ENCODE data around the gene TECTB.

TECTB gene

DNA sequence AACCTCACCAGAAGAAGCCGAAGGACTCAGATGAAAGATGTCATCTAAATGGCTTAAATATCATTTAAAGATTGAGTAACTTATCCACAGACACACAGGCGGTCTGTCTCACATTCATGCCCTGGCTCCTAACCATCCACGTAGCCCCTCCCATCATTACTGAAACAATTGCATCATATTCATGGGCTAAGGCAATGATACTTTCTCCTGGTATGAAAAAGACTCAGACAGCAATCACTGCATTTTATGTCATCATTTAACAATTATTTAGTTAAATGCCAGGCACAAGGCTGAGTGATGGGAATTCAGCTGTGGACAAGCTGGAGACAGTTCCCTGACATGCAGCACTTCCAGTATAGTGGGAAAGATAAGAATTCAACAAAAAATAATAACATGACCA, 11.2 kb upstream of the TECTB start:
- TF ChIP-seq, protein P1, sequence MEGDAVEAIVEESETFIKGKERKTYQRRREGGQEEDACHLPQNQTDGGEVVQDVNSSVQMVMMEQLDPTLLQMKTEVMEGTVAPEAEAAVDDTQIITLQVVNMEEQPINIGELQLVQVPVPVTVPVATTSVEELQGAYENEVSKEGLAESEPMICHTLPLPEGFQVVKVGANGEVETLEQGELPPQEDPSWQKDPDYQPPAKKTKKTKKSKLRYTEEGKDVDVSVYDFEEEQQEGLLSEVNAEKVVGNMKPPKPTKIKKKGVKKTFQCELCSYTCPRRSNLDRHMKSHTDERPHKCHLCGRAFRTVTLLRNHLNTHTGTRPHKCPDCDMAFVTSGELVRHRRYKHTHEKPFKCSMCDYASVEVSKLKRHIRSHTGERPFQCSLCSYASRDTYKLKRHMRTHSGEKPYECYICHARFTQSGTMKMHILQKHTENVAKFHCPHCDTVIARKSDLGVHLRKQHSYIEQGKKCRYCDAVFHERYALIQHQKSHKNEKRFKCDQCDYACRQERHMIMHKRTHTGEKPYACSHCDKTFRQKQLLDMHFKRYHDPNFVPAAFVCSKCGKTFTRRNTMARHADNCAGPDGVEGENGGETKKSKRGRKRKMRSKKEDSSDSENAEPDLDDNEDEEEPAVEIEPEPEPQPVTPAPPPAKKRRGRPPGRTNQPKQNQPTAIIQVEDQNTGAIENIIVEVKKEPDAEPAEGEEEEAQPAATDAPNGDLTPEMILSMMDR (IDR thresholded peaks at IDR 0.05) = no peak
- DNase-seq (ENCODE audit: low spot score) = no peak
- Histone ChIP-seq H3K4me3 (no peak overlapping the region), H3K27ac (no peak overlapping the region)

DNA sequence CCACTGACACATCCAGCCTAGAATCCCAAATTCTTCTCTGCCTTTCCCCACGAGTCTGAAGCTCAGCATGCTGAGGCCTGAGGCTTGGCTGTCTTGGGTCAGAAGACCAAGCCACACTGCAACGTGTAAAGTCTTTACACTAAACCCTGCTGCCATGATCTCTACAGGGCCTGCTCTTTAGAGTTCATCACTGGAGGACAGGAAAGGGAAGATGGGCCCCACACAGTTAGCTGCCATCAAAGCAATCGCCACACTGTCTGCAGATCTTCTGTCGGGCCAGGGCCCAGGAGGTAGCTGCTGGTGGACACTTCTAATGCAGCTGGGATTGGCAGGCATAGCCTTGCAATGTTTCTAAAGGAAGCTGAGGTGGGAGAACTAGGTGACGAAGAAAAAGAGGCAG, 8.4 kb upstream of the TECTB start:
- TF ChIP-seq, protein P1 (IDR thresholded peaks at IDR 0.05) = no peak
- no peak overlapping the region for H3K4me3 ChIP-seq
- H3K27ac ChIP-seq = no peak overlapping the region
- DNase-seq (ENCODE audit: low spot score) = no peak

DNA sequence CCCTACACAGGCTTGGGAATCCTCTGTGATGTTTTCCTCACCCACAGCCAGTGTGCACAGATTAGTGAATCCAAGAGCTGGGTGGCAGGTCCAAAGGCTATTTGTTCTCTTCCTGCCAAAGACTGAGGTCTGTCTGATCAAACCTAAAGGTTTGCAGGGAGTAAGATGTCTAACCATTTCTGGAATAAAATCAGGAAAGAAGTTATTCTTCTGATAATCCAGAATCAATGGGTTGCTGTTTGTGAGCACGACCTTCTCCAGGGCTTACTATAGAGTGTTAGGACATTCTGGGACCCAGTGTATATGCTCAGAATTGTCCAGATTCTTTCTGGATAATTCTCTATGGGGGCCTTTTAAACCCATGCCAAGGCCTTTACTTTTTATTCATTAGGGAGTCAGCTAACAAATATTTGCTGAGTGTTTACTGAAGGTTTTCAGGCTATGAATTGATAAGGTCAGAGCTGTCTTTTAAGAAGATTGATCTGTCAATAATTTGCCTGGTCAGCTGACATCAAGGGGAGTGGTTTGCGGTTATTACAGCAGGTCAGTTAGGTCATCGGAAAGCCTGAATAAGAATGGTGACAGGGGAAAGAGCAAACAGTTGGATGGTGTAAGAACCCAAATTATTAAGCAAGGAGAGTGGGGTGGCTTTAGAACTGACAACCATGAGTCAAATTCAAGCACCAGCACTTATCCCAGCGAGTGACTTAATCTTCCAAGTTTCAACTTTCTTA, 7.5 kb upstream of the TECTB start:
- no peak overlapping the region for H3K4me3 ChIP-seq
- no peak overlapping the region for H3K27ac ChIP-seq
- no peak for DNase-seq (ENCODE audit: low spot score)
- TF ChIP-seq, protein P1 (IDR thresholded peaks at IDR 0.05) = no peak

DNA sequence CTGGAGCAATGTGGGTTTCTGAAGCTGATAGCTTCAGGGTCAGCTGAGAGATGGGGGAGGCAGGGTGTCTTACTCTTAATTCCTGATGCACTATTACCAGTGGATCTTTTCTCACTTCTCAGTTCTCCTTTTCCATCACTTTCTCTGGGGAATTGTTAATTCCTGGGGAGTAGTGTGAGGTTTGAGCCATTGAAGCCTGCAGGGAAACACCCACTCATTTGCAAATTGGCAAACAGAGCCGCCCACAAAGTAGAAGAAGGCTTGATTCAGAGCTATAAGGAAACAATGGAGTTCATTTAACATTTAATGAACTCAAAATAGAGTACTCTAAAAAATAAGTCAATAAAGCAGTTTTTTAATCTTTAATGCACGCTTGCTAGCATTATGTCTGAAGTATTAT, 4.3 kb upstream of the TECTB start:
- no peak overlapping the region for H3K4me3 ChIP-seq
- H3K27ac ChIP-seq = no peak overlapping the region
- no peak for DNase-seq (ENCODE audit: low spot score)
- TF ChIP-seq, protein P1 (IDR thresholded peaks at IDR 0.05) = no peak

DNA sequence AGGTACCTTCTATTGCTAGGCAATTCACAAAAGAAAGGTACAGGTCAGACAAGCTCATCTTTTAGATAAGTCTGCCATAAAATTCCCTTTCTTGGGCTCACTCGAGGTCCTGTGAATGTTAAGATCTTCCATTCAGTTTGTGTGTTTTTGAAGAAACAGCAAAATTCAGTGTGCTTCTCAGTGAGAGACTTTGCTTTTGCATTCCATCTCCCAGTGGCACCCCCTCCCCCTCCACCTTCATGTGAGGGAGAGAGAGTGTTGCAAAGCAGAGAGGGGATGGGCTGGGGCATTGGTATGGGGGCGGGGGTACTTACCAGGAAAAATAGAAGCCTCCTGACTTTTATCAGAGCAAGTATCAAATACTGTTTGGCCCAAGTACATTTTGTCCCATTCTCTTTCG, 3.8 kb upstream of the TECTB start:
- H3K27ac ChIP-seq = no peak overlapping the region
- DNase-seq (ENCODE audit: low spot score) = no peak
- H3K4me3 ChIP-seq = no peak overlapping the region
- TF ChIP-seq, protein P1 (IDR thresholded peaks at IDR 0.05) = no peak

DNA sequence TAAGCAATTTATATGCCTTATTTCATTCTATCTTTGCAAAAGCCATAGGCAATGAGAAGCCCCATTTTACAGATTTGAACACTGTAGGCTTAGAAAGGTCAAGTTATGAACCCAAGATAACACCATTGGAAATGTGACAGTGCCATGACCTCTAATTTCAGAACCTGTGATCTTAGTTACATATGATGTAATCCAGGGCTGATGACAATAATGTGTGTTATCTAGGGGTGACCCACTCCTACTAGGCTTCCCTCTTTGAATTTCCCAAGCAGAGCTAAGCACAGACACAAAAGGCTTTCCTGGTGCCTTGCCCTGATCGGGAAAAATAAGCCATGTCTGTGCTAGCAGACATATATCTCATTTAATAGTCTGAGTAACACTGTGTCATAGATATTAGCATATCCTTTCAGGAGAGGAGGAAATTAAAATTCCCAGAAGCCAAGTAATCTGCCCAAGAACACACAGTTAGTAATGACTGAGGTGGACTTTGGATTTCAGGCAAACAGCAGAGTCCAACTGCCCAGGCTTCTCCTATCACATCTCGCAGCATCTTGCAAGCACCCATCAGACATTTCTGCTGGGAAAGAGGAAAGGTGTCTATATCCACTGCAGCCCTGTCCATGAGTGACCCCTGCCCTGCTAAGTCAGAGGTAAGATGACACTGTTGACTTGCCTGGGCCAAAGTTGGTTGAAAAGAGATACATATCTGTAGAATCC, 2.8 kb upstream of the TECTB start:
- no peak overlapping the region for H3K4me3 ChIP-seq
- H3K27ac ChIP-seq = no peak overlapping the region
- no peak for DNase-seq (ENCODE audit: low spot score)
- TF ChIP-seq, protein P1 (IDR thresholded peaks at IDR 0.05) = no peak

DNA sequence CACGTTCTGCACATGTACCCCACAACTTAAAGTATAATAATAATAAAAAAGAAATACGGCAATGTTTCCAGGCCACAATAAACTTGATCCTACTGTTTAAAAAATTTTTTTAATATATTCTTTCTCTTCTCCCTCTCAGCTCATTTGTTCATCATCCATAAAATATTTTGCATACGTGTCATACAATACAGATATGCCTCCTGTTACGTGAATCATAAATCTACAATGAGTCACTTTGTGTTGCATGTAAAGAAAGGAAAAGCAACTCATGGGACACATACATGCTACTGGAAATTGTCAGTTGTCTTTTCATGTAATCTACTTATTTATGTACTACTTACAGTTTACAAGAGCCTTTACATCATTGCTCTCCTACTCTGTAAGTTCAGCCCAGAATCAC, 1.1 kb upstream of the TECTB start:
- H3K27ac ChIP-seq = no peak overlapping the region
- no peak overlapping the region for H3K4me3 ChIP-seq
- DNase-seq (ENCODE audit: low spot score) = no peak
- TF ChIP-seq, protein P1 (IDR thresholded peaks at IDR 0.05) = no peak

Data from coronary artery (tissue), 2 donors.